H1 (cell line): ENCODE measurements around the gene NDC80. TPM values are rescaled to one million over a fixed set of nuclear protein-coding genes. Genes with fewer than 3 reads are reported as not detected.

Experiments
- EGR1 ChIP-seq: IDR thresholded peaks from 2 replicates; pipeline ENCODE4 v1.6.1; 2011; ENCODE audit warnings: low read depth, low read length, borderline replicate concordance
- NRF1 ChIP-seq: IDR thresholded peaks from 2 replicates; pipeline ENCODE4 v1.6.1; 2011; ENCODE audit warnings: mild to moderate bottlenecking, low read depth, low read length, improper control_type of control experiment
- RAD21 ChIP-seq, 2 experiments: IDR thresholded peaks in 1 of 2; conservative IDR thresholded peaks in 1 of 2; 2 replicates each; pipeline ENCODE4 v1.6.1; 2011; ENCODE audit warnings: low read depth in 2 of 2, low read length in 2 of 2, improper control_type of control experiment in 1 of 2, inconsistent platforms in 1 of 2, mild to moderate bottlenecking in 1 of 2, moderate library complexity in 1 of 2
- polyA plus RNA-seq, 7 experiments: library from polyadenylated mRNA; depleted of rRNA in 3 of 7; stranded (reverse) in 5 of 7; unstranded in 2 of 7; fragments of >200 nt in 5 of 7; fragments of 200-250 nt in 2 of 7; gene quantifications; 1 replicate in 5 of 7; 2 replicates in 1 of 7; 4 replicates in 1 of 7; pipeline versions ENCODE4 v1.2.1 to v1.2.3, GENCODE V29; 2011 to 2013; ENCODE audit warnings: missing spikeins in 2 of 7, mixed read lengths in 2 of 7
- total RNA-seq: library from RNA; stranded (reverse); fragmentation: NEBNext Ultra II Directional; extraction: Animal tissue kit (Norgen Biotek cat#: 25700); gene quantifications from 2 replicates; pipeline ENCODE4 v1.2.1, GENCODE V29; 2021
- TF ChIP-seq, protein P1 (sequence below): IDR thresholded peaks from 2 replicates; pipeline ENCODE4 v1.6.1; 2012; ENCODE audit warnings: low read length, inconsistent platforms

Gene NDC80
- total and polyA plus RNA-seq, 2 of the 8 experiments (the other 6 are each of a cell fraction or from before 2014, with no cell fraction given), result 11.0 to 45.0 TPM

DNA sequence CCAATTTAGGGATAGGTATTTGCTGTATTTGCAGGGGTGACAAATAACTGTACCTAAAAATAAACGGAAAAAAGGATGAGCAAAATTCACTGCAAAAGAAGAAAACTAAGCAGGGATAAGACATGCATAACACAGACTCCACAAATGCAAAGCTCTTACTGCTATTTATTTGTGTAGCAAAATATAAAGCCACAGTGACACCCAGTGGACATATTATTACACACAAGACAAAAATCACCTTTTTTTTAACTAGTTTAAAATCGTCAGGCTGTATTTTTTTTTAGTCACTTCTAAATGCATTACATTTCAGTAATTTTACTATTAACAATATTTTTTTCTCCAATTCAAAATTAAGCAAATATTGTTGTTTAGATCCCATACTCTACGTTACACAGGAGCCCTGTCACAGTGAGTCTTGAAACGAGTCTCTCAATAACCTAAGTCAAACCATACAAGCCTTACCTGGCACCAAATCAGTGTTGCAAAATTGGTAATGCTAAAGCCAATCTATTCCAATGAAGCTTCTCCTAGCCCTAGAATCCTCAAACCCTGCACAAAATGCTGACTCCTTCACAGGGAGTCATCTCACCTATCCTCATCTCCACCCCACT, 23.8 kb upstream of the NDC80 start (continued):
- TF ChIP-seq, protein P1, sequence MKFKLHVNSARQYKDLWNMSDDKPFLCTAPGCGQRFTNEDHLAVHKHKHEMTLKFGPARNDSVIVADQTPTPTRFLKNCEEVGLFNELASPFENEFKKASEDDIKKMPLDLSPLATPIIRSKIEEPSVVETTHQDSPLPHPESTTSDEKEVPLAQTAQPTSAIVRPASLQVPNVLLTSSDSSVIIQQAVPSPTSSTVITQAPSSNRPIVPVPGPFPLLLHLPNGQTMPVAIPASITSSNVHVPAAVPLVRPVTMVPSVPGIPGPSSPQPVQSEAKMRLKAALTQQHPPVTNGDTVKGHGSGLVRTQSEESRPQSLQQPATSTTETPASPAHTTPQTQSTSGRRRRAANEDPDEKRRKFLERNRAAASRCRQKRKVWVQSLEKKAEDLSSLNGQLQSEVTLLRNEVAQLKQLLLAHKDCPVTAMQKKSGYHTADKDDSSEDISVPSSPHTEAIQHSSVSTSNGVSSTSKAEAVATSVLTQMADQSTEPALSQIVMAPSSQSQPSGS, result no peak
- TF ChIP-seq RAD21 (IDR thresholded peaks at IDR 0.05 in 1 of 2, conservative IDR thresholded peaks at IDR 0.05 in 1 of 2; ENCODE audit: low read depth in 2 of 2, low read length in 2 of 2), result peak; percentile 45 to 60
- TF ChIP-seq EGR1, result no peak
- no peak for TF ChIP-seq NRF1
- TF ChIP-seq, all 59 proteins: peak for 2
